Measurements from ENCODE around the gene IL37.

IL37 gene

GRCh38 chr2:112869258-112869842 is 41.6 kb upstream of the IL37 start:
- no peaks in the 10 kb centered on the region for H3K79me2 ChIP-seq (ENCODE audit: control insufficient read depth, insufficient read depth, low read length, poor library complexity)
- H2AFZ ChIP-seq (ENCODE audit: insufficient read depth, low read length, poor library complexity) = no peak overlapping the region
- H3K79me1 ChIP-seq (ENCODE audit: low read length) = no peaks in the 10 kb centered on the region
- H3K36me3 ChIP-seq (ENCODE audit: control insufficient read depth in 1 of 2, insufficient read depth in 2 of 2, low read length in 2 of 2) = no peaks in the 10 kb centered on the region
- H3K23ac ChIP-seq (ENCODE audit: low read length) = peak overlapping the region; percentile 17
- H3K14ac ChIP-seq (ENCODE audit: low read length) = no peak overlapping the region
- no peak overlapping the region for H4K91ac ChIP-seq (ENCODE audit: low read depth, low read length)
- H2BK12ac ChIP-seq (ENCODE audit: low read length) = no peak overlapping the region
- H3K4me2 ChIP-seq (ENCODE audit: low read length) = no peak overlapping the region
- H3K27me3 ChIP-seq (ENCODE audit: insufficient read depth, low read length) = no peaks in the 10 kb centered on the region
- H2BK5ac ChIP-seq (ENCODE audit: low read depth, low read length, poor library complexity) = no peak overlapping the region
- no peak overlapping the region for H3K4ac ChIP-seq (ENCODE audit: low read depth, low read length)
- peak overlapping the region; percentile 51 for H3K4me3 ChIP-seq (ENCODE audit: low read depth, low read length)
- H2BK120ac ChIP-seq (ENCODE audit: insufficient read depth, low read length, poor library complexity) = no peak overlapping the region
- H3K9ac ChIP-seq (ENCODE audit: low read length) = no peak overlapping the region
- DNase-seq = no peak
- H3K9me3 ChIP-seq (ENCODE audit: insufficient read depth, low read depth, low read length) = peaks cover 5% of the 10 kb centered on the region
- no CpG with 5 or more reads among the region's 7 CpGs for WGBS (ENCODE audit: extremely low coverage, insufficient coverage, insufficient read length)
- H3K4me1 ChIP-seq (ENCODE audit: control insufficient read depth in 1 of 2, insufficient read depth in 2 of 2, low read length in 2 of 2) = no peaks in the 10 kb centered on the region
- no peak overlapping the region for H3K18ac ChIP-seq (ENCODE audit: low read length)
- H3K27ac ChIP-seq (ENCODE audit: low read depth, low read length) = no peak overlapping the region
- H4K12ac ChIP-seq (ENCODE audit: low read depth, low read length) = no peak overlapping the region
- H2AK5ac ChIP-seq (ENCODE audit: low read length) = no peak overlapping the region
- no peak overlapping the region for H4K8ac ChIP-seq (ENCODE audit: low read depth, low read length)

GRCh38 chr2:112870841-112871835 is 39.8 kb upstream of the IL37 start:
- H3K14ac ChIP-seq (ENCODE audit: low read length) = no peak overlapping the region
- H3K27me3 ChIP-seq (ENCODE audit: insufficient read depth, low read length) = no peaks in the 10 kb centered on the region
- H3K4me2 ChIP-seq (ENCODE audit: low read length) = no peak overlapping the region
- H2BK12ac ChIP-seq (ENCODE audit: low read length) = no peak overlapping the region
- H3K9ac ChIP-seq (ENCODE audit: low read length) = no peak overlapping the region
- no peak overlapping the region for H3K18ac ChIP-seq (ENCODE audit: low read length)
- H3K79me1 ChIP-seq (ENCODE audit: low read length) = no peaks in the 10 kb centered on the region
- no peak overlapping the region for H4K91ac ChIP-seq (ENCODE audit: low read depth, low read length)
- H3K27ac ChIP-seq (ENCODE audit: low read depth, low read length) = no peak overlapping the region
- H2AK5ac ChIP-seq (ENCODE audit: low read length) = no peak overlapping the region
- no peak overlapping the region for H3K4me3 ChIP-seq (ENCODE audit: low read depth, low read length)
- H3K4me1 ChIP-seq (ENCODE audit: control insufficient read depth in 1 of 2, insufficient read depth in 2 of 2, low read length in 2 of 2) = no peaks in the 10 kb centered on the region
- DNase-seq = no peak
- no peak overlapping the region for H3K23ac ChIP-seq (ENCODE audit: low read length)
- H2BK120ac ChIP-seq (ENCODE audit: insufficient read depth, low read length, poor library complexity) = no peak overlapping the region
- no peak overlapping the region for H4K12ac ChIP-seq (ENCODE audit: low read depth, low read length)
- no peak overlapping the region for H3K4ac ChIP-seq (ENCODE audit: low read depth, low read length)
- H2AFZ ChIP-seq (ENCODE audit: insufficient read depth, low read length, poor library complexity) = no peak overlapping the region
- H3K79me2 ChIP-seq (ENCODE audit: control insufficient read depth, insufficient read depth, low read length, poor library complexity) = no peaks in the 10 kb centered on the region
- no peak overlapping the region for H4K8ac ChIP-seq (ENCODE audit: low read depth, low read length)
- H3K9me3 ChIP-seq (ENCODE audit: insufficient read depth, low read depth, low read length) = peaks cover 3% of the 10 kb centered on the region
- no peaks in the 10 kb centered on the region for H3K36me3 ChIP-seq (ENCODE audit: control insufficient read depth in 1 of 2, insufficient read depth in 2 of 2, low read length in 2 of 2)
- H2BK5ac ChIP-seq (ENCODE audit: low read depth, low read length, poor library complexity) = no peak overlapping the region
- no CpG with 5 or more reads among the region's 9 CpGs for WGBS (ENCODE audit: extremely low coverage, insufficient coverage, insufficient read length)

DNA sequence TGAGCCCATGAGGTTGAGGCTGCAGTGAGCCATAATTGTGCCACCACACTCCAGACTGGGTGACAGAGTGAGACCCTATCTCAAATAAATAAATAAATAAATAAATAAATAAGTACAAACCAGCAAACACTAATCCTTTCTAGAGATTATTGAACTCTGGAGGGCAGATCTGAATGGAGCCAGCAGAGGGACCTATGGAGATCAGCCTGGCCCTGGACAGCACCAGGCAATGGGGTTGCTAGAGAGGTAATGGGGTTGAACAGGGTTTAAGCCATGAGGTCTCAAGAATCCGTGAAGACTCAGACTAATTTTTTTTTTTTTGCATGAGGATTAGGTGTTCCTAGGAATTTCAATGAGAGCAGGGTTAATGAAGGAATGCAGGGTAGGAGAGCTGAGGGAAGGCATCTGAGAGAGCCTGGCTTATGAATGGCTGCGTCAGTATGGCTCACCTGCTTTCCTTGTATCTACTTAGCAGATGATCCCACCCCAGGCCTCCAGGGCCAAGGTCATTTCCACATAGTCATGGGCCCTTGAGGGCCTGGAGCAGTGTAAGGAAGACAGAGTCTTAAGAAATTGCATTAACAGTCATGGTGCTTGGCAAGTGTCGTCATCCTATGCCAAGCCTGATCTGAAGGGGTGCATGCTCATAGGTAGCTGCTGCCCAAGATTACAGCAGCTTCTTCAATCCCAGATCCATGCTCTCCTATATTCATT is 34.6 kb upstream of the IL37 start:
- H3K4ac ChIP-seq (ENCODE audit: low read depth, low read length) = no peak overlapping the region
- H3K79me1 ChIP-seq (ENCODE audit: low read length) = no peaks in the 10 kb centered on the region
- no peak overlapping the region for H2AK5ac ChIP-seq (ENCODE audit: low read length)
- H3K4me3 ChIP-seq (ENCODE audit: low read depth, low read length) = no peak overlapping the region
- no CpG with 5 or more reads among the region's 3 CpGs for WGBS (ENCODE audit: extremely low coverage, insufficient coverage, insufficient read length)
- H2BK5ac ChIP-seq (ENCODE audit: low read depth, low read length, poor library complexity) = no peak overlapping the region
- no peaks in the 10 kb centered on the region for H3K4me1 ChIP-seq (ENCODE audit: control insufficient read depth in 1 of 2, insufficient read depth in 2 of 2, low read length in 2 of 2)
- no peaks in the 10 kb centered on the region for H3K36me3 ChIP-seq (ENCODE audit: control insufficient read depth in 1 of 2, insufficient read depth in 2 of 2, low read length in 2 of 2)
- H2BK12ac ChIP-seq (ENCODE audit: low read length) = no peak overlapping the region
- H3K27ac ChIP-seq (ENCODE audit: low read depth, low read length) = no peak overlapping the region
- H4K8ac ChIP-seq (ENCODE audit: low read depth, low read length) = no peak overlapping the region
- H4K91ac ChIP-seq (ENCODE audit: low read depth, low read length) = no peak overlapping the region
- H3K9me3 ChIP-seq (ENCODE audit: insufficient read depth, low read depth, low read length) = peaks cover 4% of the 10 kb centered on the region
- no peak overlapping the region for H3K4me2 ChIP-seq (ENCODE audit: low read length)
- H2AFZ ChIP-seq (ENCODE audit: insufficient read depth, low read length, poor library complexity) = no peak overlapping the region
- no peak overlapping the region for H3K18ac ChIP-seq (ENCODE audit: low read length)
- H3K9ac ChIP-seq (ENCODE audit: low read length) = no peak overlapping the region
- no peak overlapping the region for H4K12ac ChIP-seq (ENCODE audit: low read depth, low read length)
- H3K23ac ChIP-seq (ENCODE audit: low read length) = no peak overlapping the region
- no peak for DNase-seq
- H3K27me3 ChIP-seq (ENCODE audit: insufficient read depth, low read length) = no peaks in the 10 kb centered on the region
- H3K79me2 ChIP-seq (ENCODE audit: control insufficient read depth, insufficient read depth, low read length, poor library complexity) = no peaks in the 10 kb centered on the region
- no peak overlapping the region for H3K14ac ChIP-seq (ENCODE audit: low read length)
- no peak overlapping the region for H2BK120ac ChIP-seq (ENCODE audit: insufficient read depth, low read length, poor library complexity)

GRCh38 chr2:112876971-112877361 is 34.0 kb upstream of the IL37 start:
- Histone ChIP-seq H3K23ac (ENCODE audit: low read length) (no peak overlapping the region), H3K4me1 (ENCODE audit: control insufficient read depth in 1 of 2, insufficient read depth in 2 of 2, low read length in 2 of 2) (no peaks in the 10 kb centered on the region), H4K12ac (ENCODE audit: low read depth, low read length) (no peak overlapping the region), H2BK5ac (ENCODE audit: low read depth, low read length, poor library complexity) (no peak overlapping the region), H3K79me1 (ENCODE audit: low read length) (no peaks in the 10 kb centered on the region), H4K91ac (ENCODE audit: low read depth, low read length) (no peak overlapping the region), H3K4me2 (ENCODE audit: low read length) (no peak overlapping the region), H3K4me3 (ENCODE audit: low read depth, low read length) (no peak overlapping the region), H2BK12ac (ENCODE audit: low read length) (no peak overlapping the region), H3K79me2 (ENCODE audit: control insufficient read depth, insufficient read depth, low read length, poor library complexity) (no peaks in the 10 kb centered on the region), H2AFZ (ENCODE audit: insufficient read depth, low read length, poor library complexity) (no peak overlapping the region), H3K36me3 (ENCODE audit: control insufficient read depth in 1 of 2, insufficient read depth in 2 of 2, low read length in 2 of 2) (no peaks in the 10 kb centered on the region), H3K18ac (ENCODE audit: low read length) (no peak overlapping the region), H2AK5ac (ENCODE audit: low read length) (no peak overlapping the region), H3K4ac (ENCODE audit: low read depth, low read length) (no peak overlapping the region), H3K14ac (ENCODE audit: low read length) (no peak overlapping the region), H3K27me3 (ENCODE audit: insufficient read depth, low read length) (no peaks in the 10 kb centered on the region), H3K27ac (ENCODE audit: low read depth, low read length) (no peak overlapping the region), H2BK120ac (ENCODE audit: insufficient read depth, low read length, poor library complexity) (no peak overlapping the region), H3K9ac (ENCODE audit: low read length) (no peak overlapping the region), H4K8ac (ENCODE audit: low read depth, low read length) (no peak overlapping the region), H3K9me3 (ENCODE audit: insufficient read depth, low read depth, low read length) (peaks cover 4% of the 10 kb centered on the region)
- WGBS (ENCODE audit: extremely low coverage, insufficient coverage, insufficient read length) = no CpG with 5 or more reads among the region's 4 CpGs
- no peak for DNase-seq

All from trophoblast cell (in vitro differentiated cells and primary cell).